Measurements from ENCODE around the gene SMPDL3A.

DNA sequence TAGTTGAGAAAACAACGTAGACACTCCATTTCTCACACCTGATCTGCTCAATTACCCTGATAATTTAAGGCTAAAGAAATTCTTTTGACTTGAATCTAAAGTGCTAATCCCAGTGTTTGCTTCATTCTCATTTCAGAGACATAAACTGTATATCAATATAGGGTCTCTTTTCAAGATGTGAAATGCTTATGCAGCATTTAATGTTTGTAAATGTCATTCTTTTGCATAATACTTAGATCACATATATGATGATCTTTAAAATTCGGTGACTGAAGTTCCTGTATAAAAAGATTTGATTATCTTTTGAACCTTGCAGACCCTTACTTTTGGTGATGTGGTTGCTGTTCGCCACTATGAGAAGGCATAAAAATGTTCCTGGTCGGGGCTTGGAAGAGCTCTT is 5.7 kb upstream of the SMPDL3A start:
- TF ChIP-seq ZNF362 (CRISPR knock-in tag; IDR thresholded peaks at IDR 0.05; ENCODE audit: borderline replicate concordance) (no peak), CTCF (CRISPR knock-in tag; IDR thresholded peaks at IDR 0.05) (no peak), MED8 (CRISPR knock-in tag; IDR thresholded peaks at IDR 0.05; ENCODE audit: insufficient replicate concordance) (no peak), FOXA3 (CRISPR knock-in tag; IDR thresholded peaks at IDR 0.05) (no peak), HINFP (CRISPR knock-in tag; IDR thresholded peaks at IDR 0.05; ENCODE audit: low read depth) (no peak)
